ENCODE measurements around the gene GPR37L1. TPM values are rescaled to one million over a fixed set of nuclear protein-coding genes. Genes with fewer than 3 reads are reported as not detected.
"Not testable (repeated sequence)": the region's sequence is repeated elsewhere in the genome, so short reads cannot be mapped to it uniquely, and the experiment has no call there.

The GPR37L1 gene
- polyA plus RNA-seq, 3 donors, result 0.01 to 0.03 TPM; not detected in 1

DNA sequence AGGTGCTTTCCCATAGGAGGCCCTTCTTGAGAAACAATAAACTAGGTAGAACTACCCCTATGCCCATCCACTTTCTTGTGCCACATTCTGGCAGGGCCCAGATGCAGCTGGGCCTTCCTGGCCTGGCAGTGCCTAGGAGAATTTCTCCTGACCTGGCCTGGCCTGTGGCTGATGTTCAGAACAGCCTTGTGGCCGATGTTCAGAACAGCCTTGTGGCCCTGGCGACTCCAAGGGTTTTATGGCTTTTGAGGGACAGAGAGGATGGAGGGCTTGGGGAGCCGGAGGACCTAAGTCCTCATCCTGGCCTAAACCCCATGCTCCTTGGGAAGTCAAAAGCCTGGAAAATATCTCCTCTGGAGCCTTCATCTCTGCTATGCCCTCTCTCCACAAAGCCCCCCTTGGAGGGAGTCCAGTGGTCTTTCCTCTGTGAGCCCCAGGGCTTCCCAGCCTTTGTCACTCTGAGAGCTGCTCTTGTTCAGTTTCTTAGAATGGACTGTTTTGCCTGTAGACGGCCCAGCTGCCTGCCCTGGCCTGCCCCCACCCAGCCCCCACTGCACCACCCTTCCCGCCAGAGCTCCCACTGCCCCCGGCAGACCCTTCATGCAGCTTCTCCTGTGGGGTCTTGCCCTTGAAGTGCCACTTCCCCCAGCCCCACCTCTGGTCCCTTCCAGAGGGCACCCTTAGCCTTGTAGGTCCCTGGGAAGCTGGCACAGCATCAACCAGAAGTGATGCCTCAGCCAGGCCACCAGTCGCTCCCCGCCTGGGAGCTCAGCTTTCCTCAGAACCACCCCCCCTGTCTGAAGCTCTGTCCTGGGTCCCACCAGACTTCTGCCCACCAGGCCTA is 7.0 kb downstream of the GPR37L1 start:
- whole genome bisulfite sequencing, 3 donors, result 76 to 84% (median 83%) methylated on average over 8 of the region's 8 CpGs
- no peak overlapping the region for H3K27ac ChIP-seq (ENCODE audit: low read depth, low read length)

DNA sequence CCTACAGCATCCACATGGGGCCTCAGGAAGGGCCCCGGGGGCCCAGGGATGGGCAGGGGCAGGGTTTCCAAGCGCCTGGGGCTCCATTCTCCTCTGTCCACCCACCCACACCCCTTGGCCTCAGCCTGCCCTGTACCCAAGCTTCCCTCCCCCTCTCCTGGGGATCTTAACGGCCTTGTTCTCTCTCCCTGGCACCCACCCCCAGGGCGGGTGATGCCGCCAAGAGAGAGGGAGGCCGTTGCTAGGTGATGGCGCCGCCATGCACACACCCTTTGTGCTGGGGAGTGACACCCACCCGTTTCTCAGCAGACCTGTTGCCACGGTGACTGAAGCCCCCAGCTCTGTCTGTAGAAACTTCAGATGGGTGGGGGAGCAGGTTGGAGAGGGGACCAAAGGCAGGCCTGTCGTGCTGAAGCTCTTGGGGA is 7.6 kb downstream of the GPR37L1 start:
- WGBS, 3 donors, result 54 to 59% (median 56%) methylated on average over 8 to 11 of the region's 11 CpGs
- H3K27ac ChIP-seq (ENCODE audit: low read depth, low read length), result no peak overlapping the region

DNA sequence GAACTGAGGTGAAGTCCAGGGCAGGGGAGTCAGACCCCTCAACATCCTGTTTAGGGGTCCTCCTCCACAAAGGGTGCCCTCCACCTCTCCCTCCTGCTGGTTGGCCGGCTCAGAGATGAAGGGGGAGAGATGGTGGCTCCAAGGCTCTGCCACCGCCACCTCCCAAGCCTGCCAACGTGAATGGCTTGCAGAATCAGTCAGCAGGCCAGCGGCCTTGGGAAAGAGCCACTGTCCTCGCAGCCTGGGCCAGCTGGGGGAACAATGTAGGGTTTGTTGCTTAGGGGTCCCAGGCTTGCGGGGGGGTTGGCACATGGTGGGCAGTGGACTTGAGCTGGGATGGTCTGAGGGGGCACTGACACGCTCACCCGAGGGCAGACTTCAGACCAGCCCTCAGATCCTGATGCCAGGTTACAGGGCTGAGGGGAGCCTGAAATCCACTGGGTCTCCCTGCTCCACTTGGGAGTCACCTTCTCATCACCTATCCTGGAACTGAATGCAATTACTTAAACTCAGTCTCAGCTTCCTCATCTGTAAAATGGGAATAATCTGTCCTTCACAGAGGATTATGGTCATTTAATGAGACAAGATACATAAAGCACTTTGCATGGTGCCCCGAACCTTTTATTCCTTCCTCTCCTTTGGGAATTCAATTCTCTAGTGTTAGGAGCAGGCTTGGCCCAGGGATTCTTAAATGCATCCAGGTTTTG is 8.3 kb downstream of the GPR37L1 start:
- 61 to 72% (median 68%) methylated on average over 9 of the region's 9 CpGs for WGBS, 3 donors

DNA sequence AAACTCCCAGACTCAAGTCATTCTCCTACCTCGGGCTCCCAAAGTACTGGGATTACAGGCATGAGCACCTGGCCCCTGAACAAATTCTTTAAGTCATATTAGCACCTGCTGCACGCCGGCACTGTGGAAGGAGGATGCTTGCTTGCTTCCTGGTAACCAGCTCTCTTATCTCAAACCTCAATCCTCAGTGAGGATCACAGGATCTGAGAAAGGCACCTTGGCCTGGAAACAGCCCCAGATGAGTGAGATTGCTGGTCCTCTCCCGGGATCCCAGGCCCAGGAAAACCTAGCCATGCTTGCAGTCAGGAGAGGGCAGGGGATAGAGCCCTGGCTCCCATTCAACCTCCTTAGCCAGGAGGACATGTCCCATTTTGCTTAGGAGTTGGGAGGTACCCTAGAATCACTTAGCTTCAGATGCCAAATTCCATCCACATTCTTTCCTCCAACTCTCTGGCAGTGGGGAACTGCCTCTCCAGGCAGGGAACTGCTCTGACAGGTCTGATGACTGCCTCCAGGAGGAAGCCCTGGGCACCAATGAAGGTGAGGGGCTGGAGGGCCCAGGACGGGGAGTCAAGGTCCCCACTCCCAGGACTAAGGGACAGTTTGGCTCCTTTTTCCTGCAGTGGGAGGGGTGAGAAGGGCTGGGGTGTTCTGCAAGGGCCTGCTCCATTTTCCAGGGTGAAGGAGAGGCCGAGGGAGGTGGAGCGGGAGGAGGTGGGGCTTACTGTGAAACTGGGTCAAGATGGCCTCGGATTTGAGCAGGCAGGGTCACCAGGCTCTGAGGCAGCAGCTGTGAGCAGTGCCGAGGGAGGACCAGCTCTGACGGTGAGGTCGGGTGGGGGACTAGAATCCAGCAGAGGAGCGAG is 9.5 kb downstream of the GPR37L1 start:
- WGBS, 3 donors, result 54 to 65% (median 64%) methylated on average over 12 of the region's 12 CpGs
- no peak overlapping the region for H3K27ac ChIP-seq (ENCODE audit: low read depth, low read length)

More for the DNA sequence above, 8.3 kb downstream of the GPR37L1 start:
- no peak overlapping the region for H3K27ac ChIP-seq (ENCODE audit: low read depth, low read length)

DNA sequence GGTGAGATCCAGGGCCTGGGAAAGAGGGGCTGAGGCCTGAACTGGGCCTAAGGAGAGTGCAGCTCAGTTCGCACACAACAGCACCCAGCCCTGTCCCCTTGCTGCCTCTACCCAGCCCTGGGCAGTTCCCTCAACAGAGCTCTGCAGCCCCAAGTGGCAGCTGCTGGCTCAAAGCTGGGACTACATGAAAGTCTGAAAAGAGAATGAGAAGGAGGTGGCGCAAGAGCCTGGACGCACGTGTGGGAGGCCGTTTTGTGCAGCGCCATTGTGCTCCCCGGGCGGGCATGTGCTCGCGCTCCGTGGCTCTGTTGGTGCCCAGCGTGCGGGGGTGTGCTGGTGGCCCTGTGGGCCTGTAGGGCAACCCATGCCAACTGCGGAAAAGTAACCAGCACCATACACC is 10.3 kb downstream of the GPR37L1 start:
- peak overlapping the region; percentile 9 for H3K27ac ChIP-seq (ENCODE audit: low read depth, low read length)
- 54 to 87% (median 57%) methylated on average over 14 of the region's 14 CpGs for WGBS, 3 donors

DNA sequence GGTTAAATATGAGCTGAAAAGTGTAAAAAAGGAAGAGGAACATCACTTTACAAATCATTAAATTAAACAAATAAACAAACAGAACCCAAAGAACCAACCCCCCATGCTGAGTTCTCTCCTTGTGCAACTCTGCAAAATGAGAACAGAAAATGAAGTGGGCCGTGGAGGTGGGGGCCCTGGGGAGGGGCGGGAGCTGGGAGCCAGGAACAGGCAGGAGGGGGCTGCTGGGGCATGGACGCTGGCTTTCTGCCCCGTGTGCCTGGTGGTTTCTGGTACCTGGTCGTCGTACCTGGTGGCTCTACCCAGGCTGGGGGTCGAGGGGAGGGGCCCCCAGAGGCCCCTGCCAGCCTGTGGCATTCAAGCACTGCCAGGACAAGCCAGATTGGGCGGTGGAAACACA is 10.8 kb downstream of the GPR37L1 start:
- 51 to 77% (median 75%) methylated on average over 7 to 8 of the region's 8 CpGs for WGBS, 3 donors
- H3K27ac ChIP-seq (ENCODE audit: low read depth, low read length), result no peak overlapping the region

DNA sequence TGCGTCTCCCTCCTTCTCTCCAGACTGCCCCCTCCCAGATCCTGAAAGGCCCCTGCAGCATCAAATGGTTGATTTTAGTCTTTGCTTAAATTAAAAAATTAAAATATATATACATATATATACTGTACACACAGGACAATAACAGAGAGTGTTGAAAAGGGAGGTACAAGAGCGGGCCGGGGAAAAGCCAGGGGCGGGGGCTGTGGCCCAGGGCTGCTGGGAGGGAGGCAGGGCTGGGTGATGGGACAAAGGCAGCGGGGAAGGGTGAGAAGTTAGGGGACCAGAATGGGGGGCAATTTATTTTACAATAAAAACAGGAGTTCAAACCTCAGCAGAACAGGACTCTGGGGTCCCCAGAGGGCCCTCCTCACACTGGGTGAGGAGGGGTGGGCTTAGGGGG is 11.3 kb downstream of the GPR37L1 start:
- no peak overlapping the region for H3K27ac ChIP-seq (ENCODE audit: low read depth, low read length)
- 94 to 96% (median 94%) methylated on average over 5 of the region's 5 CpGs for WGBS, 3 donors

DNA sequence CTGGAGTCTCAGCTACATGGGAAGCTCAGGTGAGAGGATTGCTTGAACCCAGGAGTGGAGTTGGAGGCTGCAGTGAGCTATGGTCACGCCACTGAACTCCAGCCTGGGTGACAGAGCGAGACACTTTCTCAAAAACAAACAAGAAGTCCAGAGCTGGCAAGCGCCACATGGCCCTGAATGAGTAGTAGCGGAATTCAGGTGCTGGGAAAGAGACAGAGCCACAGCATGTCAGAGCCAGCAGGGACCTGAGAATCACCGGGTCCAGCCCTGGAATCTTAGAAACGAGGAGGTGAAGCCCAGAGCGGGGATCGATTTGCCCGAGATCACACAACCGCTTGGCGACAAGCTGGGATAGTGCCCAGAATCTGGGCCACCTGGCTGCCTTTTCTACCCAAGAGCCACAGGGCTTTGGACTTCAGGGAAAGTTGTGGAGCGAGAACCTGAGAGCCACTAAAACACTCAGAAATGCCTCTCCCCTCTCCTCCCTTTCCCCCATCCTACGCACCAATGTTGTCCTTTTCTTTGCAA is 12.0 kb downstream of the GPR37L1 start:
- whole genome bisulfite sequencing, 3 donors, result 49 to 90% (median 86%) methylated on average over 13 of the region's 13 CpGs
- H3K27ac ChIP-seq (ENCODE audit: low read depth, low read length), result no peak overlapping the region

DNA sequence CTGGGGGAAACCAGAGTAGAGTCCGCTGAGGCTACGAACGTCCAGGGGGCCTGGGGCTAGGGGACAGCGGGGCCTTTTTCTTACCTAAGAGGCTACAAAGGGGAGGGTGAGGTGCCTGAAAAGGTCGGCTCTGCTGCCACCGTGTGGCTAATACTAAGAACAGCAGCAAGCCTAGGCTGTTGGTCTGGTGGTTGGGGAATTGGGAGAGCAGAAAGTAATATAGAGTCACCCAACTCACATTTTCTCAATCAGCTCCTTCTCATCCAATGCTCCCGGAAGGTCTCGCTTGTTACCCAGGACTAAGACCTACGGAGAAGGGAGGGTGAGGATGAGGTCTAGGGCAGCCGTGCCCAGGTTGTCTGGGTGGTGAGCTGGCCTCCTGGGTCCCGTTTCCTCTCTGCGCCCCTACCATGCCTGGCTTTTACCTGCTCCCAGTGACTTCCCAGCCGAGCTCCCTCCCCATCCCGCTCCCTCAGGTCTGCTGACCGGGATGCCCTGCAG is 12.6 kb downstream of the GPR37L1 start:
- WGBS, 3 donors, result 39 to 48% (median 43%) methylated on average over 15 of the region's 15 CpGs
- H3K27ac ChIP-seq (ENCODE audit: low read depth, low read length), result no peak overlapping the region

DNA sequence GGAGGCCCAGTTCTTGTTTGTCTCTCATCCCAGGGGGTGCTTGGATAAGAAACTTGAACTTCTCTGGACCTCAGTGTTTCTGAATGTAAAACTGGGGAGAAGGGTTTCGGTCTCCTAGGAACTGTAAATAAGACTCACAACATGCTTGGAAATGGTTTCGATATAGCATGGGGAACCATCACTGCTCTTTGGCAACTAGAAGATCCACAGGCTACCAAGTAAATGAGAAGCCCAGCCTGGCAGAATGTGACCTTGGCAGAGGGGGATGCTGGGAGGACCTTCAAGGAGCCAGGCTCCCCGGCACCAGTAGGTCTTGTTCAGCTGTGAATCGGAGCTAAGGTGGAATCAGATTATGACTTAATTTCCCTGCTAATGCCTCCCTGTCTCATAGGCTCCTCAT is 18.1 kb downstream of the GPR37L1 start:
- no peak overlapping the region for H3K27ac ChIP-seq (ENCODE audit: low read depth, low read length)
- WGBS, 3 donors, result 59 to 84% (median 80%) methylated on average over 4 of the region's 4 CpGs

DNA sequence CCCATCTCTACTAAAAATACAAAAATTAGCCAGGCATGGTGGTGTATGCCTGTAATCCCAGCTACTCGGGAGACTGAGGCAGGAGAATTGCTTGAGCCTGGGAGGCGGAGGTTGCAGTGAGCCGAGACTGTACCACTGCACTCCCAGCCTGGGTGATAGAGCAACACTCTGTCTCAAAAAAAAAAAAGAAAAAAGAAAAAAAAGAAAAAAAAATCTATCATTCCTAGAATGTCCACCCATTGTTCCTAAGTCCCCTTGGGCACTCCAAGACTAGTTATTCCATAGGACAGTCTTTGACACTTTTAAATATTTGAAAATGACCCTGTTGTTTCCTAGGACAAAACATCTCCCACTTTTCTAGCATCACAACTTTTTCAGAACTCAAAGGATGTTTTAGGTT is 18.8 kb downstream of the GPR37L1 start:
- WGBS, 3 donors, result 76 to 89% (median 89%) methylated on average over 3 of the region's 3 CpGs
- not testable (repeated sequence) for H3K27ac ChIP-seq (ENCODE audit: low read depth, low read length)

DNA sequence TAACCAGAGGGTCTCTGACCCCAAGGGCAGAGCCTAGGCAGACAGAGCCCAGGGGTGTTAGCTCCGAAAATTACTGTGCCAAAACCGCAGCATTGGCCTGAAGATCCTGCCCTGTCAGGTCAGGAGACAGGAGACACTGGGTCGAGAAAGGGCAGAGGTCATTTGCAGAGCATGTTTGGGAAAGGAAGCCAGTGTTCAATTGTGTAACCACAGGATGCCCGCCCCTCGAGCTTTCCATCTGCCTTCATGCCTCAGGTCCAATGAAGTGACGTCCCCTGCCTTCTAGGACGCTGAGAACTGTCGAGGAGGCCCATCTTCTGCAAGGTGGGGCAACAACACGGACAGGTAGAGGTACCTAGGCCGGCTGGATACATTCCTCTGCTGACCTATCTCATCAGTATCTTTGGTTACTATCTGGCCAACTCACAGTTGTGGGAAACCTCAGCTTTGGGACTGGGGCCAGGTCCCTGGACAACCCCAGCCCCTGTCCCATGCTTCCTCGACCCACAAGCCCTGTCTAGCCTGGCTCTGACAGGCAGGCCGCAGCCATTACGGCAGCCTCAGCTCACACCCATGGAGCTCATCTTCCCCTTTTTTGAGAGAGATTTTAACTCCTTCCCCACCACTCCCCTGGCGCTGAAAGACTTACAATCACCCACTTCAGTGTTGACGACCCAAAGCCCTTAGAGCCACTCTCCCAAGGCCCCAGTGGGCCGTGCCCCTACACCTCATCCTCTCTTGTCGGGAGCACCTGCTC is 20.5 kb downstream of the GPR37L1 start:
- 2 to 11% (median 3%) methylated on average over 17 of the region's 17 CpGs for WGBS, 3 donors
- no peak overlapping the region for H3K27ac ChIP-seq (ENCODE audit: low read depth, low read length)

DNA sequence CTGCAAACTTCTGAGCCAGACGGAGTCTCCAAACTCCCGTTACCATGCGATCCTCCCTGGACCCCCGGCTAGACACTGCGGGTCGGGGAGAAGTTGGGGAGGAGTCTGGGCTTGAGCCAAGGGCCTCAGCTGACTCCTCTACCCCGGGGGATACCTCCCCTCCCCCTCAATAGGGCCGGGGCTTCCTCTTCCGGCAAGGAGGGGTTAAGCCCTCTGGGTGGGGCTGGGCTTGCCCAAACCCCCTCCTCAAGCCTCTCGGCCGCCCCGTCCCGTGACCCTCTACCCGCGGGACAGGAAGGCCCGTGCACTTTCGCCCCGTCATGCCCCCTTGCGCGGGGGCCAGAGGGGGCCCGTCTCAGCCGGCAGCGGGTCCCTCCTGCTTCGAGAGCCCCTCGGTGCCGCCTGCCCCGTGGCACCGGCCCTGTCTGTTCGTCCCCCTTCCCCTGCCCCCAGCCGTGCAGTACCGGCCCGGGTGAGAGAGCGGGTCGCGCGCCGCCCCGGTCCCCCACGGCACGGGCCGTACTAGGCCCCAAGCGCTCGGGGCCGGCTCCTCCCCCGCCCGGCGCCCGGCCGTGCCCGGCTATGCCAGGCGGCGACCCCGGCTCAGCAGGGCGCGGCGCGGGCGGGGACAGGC is 21.2 kb downstream of the GPR37L1 start:
- peak overlapping the region; percentile 36 for H3K27ac ChIP-seq (ENCODE audit: low read depth, low read length)
- WGBS, 3 donors, result 0 to 1% (median 1%) methylated on average over 15 to 58 of the region's 58 CpGs

DNA sequence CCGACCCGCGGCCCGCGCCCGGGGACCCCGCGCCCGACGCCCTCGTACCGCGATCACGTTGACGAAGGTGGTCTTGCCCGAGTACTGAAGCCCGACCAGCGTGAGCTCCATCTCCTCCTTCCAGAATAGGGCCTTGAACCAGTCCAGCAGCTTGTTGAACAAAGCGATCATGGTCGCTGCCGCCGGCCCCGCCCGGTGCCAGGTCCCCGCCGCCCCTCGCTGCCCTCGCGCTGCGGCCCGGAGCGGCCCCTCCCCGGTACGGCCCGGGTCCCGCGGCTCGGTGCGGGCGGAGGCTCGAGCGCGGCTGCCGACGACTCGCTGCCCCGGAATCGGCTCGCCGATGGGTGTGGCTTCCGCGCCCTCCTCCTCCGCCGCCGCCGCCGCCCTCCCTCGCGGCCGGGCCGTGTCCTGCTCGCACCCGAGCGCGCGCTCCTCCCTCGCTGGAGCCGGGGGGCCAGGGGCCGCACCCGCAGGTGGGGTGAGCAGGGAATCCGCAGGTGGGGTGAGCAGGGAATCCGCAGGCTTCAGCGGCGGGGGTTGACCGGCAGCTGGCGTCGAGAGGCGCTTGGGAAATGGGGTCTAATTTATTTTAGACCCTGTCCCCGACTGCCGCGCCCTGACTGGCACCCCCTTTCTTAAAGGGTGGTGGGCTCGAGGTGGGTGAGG is 21.8 kb downstream of the GPR37L1 start, which contains the start of gene ARL8A:
ARL8A (minus strand) TSS at position 336 of the 666 bp plus-strand sequence; CDS start at position 171, 165 bp downstream.
- peak within 1 kb of the TSS; percentile 36 for H3K27ac ChIP-seq (ENCODE audit: low read depth, low read length)
- 0 to 1% (median 0%) methylated on average over 68 to 82 of the region's 82 CpGs for WGBS, 3 donors

DNA sequence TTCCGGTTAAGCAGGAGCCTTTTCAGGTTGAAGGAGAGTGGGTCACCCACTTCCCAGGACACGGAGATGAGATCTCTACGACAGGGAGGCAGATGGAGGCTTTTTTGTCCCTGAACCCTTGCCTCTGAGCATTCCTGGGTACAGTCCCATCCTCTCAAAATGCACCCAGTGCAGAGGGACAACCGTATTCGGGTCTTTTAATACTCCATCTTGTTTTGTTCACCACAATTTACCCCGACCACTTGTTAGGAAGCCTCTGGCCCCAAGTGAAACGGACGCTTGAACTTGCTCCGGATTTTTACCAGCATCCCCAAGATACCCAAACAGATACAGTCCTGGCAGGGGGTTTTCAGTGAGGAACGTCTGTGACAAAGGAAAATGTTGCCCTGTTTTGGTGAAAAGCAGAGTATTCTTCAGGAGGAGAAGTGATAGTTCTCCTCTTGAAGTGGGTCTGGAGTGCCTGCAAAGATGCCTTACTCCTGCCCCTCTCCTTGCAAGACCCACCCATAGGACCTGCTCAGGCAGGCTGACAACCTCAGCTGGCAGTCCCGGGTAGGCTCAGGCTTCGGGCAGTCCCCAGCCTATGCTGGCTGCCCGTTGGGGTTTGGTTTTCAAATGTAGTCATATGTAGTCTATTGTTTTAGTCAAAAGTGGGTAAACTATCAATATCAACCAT is 22.5 kb downstream of the GPR37L1 start:
- WGBS, 3 donors, result 3 to 7% (median 5%) methylated on average over 13 of the region's 13 CpGs

DNA sequence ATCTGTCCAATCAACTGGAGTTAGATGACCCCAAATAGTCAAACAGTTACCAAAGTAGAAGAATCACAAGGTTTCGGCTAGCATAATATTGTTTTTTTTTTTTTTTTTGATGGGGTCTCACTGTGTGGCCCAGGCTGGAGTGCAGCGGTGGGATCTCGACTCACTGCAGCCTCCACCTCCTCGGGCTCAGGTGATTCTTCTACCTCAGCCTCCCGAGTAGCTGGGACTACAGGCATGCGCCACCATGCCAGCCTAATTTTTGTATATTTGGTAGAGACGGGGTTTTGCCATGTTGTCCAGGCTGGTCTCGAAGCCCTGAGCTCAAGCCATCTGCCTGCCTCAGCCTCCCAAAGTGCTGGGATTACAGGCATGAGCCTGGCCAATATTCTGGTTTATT is 23.0 kb downstream of the GPR37L1 start:
- H3K27ac ChIP-seq (ENCODE audit: low read depth, low read length), result not testable (repeated sequence)
- 92 to 97% (median 95%) methylated on average over 8 of the region's 8 CpGs for WGBS, 3 donors

More for the DNA sequence above, 22.5 kb downstream of the GPR37L1 start:
- peak overlapping the region; percentile 36 for H3K27ac ChIP-seq (ENCODE audit: low read depth, low read length)
